GM19193 (cell line): ENCODE results near the gene MRPS9.

Experiments used
- POLR2A ChIP-seq: IDR thresholded peaks from 4 replicates; pipeline ENCODE4 v1.6.1; 2011; ENCODE audit not compliant: insufficient read depth, insufficient read length; ENCODE audit errors: extremely low read depth

The MRPS9 gene

GRCh38 chr2:105037572-105038382 is at the start of gene MRPS9:
Gene MRPS9, plus strand, starts transcription at chr2:105038069. Its CDS starts 24 bp downstream, at chr2:105038093.
- peak; percentile 92 for TF ChIP-seq POLR2A

- TF ChIP-seq POLR2A = no peak
Measured at GRCh38 chr2:105005181-105005951, 32.5 kb upstream of the MRPS9 start.

GRCh38 chr2:105007367-105007766 is 30.5 kb upstream of the MRPS9 start:
- no peak for TF ChIP-seq POLR2A

GRCh38 chr2:105032476-105032875 is 5.4 kb upstream of the MRPS9 start:
- TF ChIP-seq POLR2A = no peak

- no peak for TF ChIP-seq POLR2A
Measured at GRCh38 chr2:105034170-105034569, 3.7 kb upstream of the MRPS9 start.

GRCh38 chr2:105038383-105039061 is 653 bp downstream of the MRPS9 start:
- TF ChIP-seq POLR2A = no peak

GRCh38 chr2:105039559-105039958 is 1.7 kb downstream of the MRPS9 start:
- TF ChIP-seq POLR2A = no peak

GRCh38 chr2:105042189-105042588 is 4.3 kb downstream of the MRPS9 start:
- TF ChIP-seq POLR2A = no peak

- TF ChIP-seq POLR2A = no peak
Measured at GRCh38 chr2:105052773-105053172, 14.9 kb downstream of the MRPS9 start.

GRCh38 chr2:105055613-105056012 is 17.7 kb downstream of the MRPS9 start:
- TF ChIP-seq POLR2A = no peak

- TF ChIP-seq POLR2A = no peak
Measured at GRCh38 chr2:105056245-105056644, 18.4 kb downstream of the MRPS9 start.

- TF ChIP-seq POLR2A = no peak
Measured at GRCh38 chr2:105057005-105057404, 19.1 kb downstream of the MRPS9 start.

GRCh38 chr2:105061560-105061959 is 23.7 kb downstream of the MRPS9 start:
- no peak for TF ChIP-seq POLR2A

GRCh38 chr2:105062158-105062557 is 24.3 kb downstream of the MRPS9 start:
- TF ChIP-seq POLR2A = no peak

GRCh38 chr2:105068387-105068786 is 30.5 kb downstream of the MRPS9 start:
- no peak for TF ChIP-seq POLR2A

GRCh38 chr2:105068875-105069274 is 31.0 kb downstream of the MRPS9 start:
- TF ChIP-seq POLR2A = no peak
